Neuronal stem cell (in vitro differentiated cells): ENCODE results near the gene IL12RB1.
A peak's percentile ranks its signal among the peaks of the same experiment; 100 is the strongest.

Experiments
- DNase-seq: peaks from one replicate; pipeline ENCODE4 v3.0.0-alpha.2; 2013; ENCODE audit warnings: low spot score
- H2AFZ ChIP-seq: one replicate; pipeline ENCODE4 v1.6.1; 2013; ENCODE audit warnings: mild to moderate bottlenecking, low read length, inconsistent platforms
- H2AK5ac ChIP-seq: 2 replicates; pipeline ENCODE4 v1.6.1; 2013; ENCODE audit warnings: low read depth, mild to moderate bottlenecking, inconsistent platforms, low read length, moderate library complexity, mixed read lengths
- H2BK120ac ChIP-seq: 2 replicates; pipeline ENCODE4 v1.6.1; 2013; ENCODE audit warnings: low read depth, mild to moderate bottlenecking, inconsistent platforms, low read length, moderate library complexity, mixed read lengths
- H2BK12ac ChIP-seq: one replicate; pipeline ENCODE4 v1.6.1; 2013; ENCODE audit warnings: low read length, inconsistent platforms
- H2BK15ac ChIP-seq: 2 replicates; pipeline ENCODE4 v1.6.1; 2013; ENCODE audit warnings: mild to moderate bottlenecking, low read length, inconsistent platforms, mixed read lengths
- H2BK5ac ChIP-seq: one replicate; pipeline ENCODE4 v1.6.1; 2013; ENCODE audit warnings: inconsistent platforms, mild to moderate bottlenecking, low read length, moderate library complexity
- H3K14ac ChIP-seq: one replicate; pipeline ENCODE4 v1.6.1; 2013; ENCODE audit warnings: low read length, inconsistent platforms
- H3K18ac ChIP-seq: 2 replicates; pipeline ENCODE4 v1.6.1; 2013; ENCODE audit warnings: low read length, inconsistent platforms
- H3K23ac ChIP-seq: 2 replicates; pipeline ENCODE4 v1.6.1; 2013; ENCODE audit warnings: low read depth, mild to moderate bottlenecking, mixed read lengths, low read length, inconsistent platforms; ENCODE audit not compliant: poor library complexity
- H3K27ac ChIP-seq: replicated peaks from 3 replicates; pipeline ENCODE4 v1.5.1; 2013; ENCODE audit warnings: low read length, inconsistent platforms
- H3K27me3 ChIP-seq, 3 experiments: 2 replicates each; pipeline ENCODE4 v1.6.1; 2013; ENCODE audit warnings: low read length in 3 of 3, mild to moderate bottlenecking in 2 of 3, inconsistent platforms in 1 of 3, low read depth in 1 of 3, mixed read lengths in 1 of 3, moderate library complexity in 1 of 3; ENCODE audit not compliant: control insufficient read depth in 3 of 3, insufficient read depth in 3 of 3
- H3K36me3 ChIP-seq, 2 donors: replicated peaks in 1 of 2; 2 replicates each; pipeline ENCODE4 v1.6.1; 2013; ENCODE audit warnings: low read length in 2 of 2; ENCODE audit not compliant: control insufficient read depth in 2 of 2, insufficient read depth in 2 of 2
- H3K4ac ChIP-seq: 2 replicates; pipeline ENCODE4 v1.6.1; 2013; ENCODE audit warnings: inconsistent platforms, mild to moderate bottlenecking, low read length, moderate library complexity
- H3K4me1 ChIP-seq, 2 donors: 1 replicate in 1 of 2; 2 replicates in 1 of 2; pipeline ENCODE4 v1.6.1; 2013; ENCODE audit warnings: low read length in 2 of 2, low read depth in 1 of 2; ENCODE audit not compliant: control insufficient read depth in 2 of 2, insufficient read depth in 1 of 2
- H3K4me2 ChIP-seq: one replicate; pipeline ENCODE4 v1.6.1; 2013; ENCODE audit warnings: mild to moderate bottlenecking, low read length, inconsistent platforms; ENCODE audit not compliant: insufficient read depth, poor library complexity, severe bottlenecking
- H3K4me3 ChIP-seq, 2 donors: 2 replicates each; pipeline ENCODE4 v1.5.1; 2013; ENCODE audit warnings: low read length in 2 of 2, mild to moderate bottlenecking in 2 of 2, inconsistent platforms in 1 of 2, moderate library complexity in 1 of 2
- H3K79me1 ChIP-seq: one replicate; pipeline ENCODE4 v1.6.1; 2013; ENCODE audit warnings: low read depth, mild to moderate bottlenecking, inconsistent platforms, low read length, moderate library complexity
- H3K9ac ChIP-seq: one replicate; pipeline ENCODE4 v1.6.1; 2013; ENCODE audit warnings: mild to moderate bottlenecking, low read depth, low read length, inconsistent platforms; ENCODE audit not compliant: poor library complexity
- H3K9me3 ChIP-seq, 2 donors: replicated peaks in 1 of 2; 2 replicates each; pipeline versions ENCODE3 to v1.6.1; 2013; ENCODE audit warnings: low read length in 2 of 2, mild to moderate bottlenecking in 2 of 2, inconsistent platforms in 1 of 2, low read depth in 1 of 2, mixed read lengths in 1 of 2, moderate library complexity in 1 of 2; ENCODE audit not compliant: control insufficient read depth in 2 of 2, insufficient read depth in 1 of 2
- H4K8ac ChIP-seq: one replicate; pipeline ENCODE4 v1.6.1; 2013; ENCODE audit warnings: low read depth, mild to moderate bottlenecking, inconsistent platforms, low read length, moderate library complexity
- H4K91ac ChIP-seq: one replicate; pipeline ENCODE4 v1.6.1; 2013; ENCODE audit warnings: low read length, low read depth, mild to moderate bottlenecking, inconsistent platforms; ENCODE audit not compliant: poor library complexity
- WGBS, 2 donors: extraction: QIAGEN DNeasy Blood & Tissue Kit; methylation state at CpG; one replicate each; pipeline ENCODE4 v1.1.7; 2013; ENCODE audit warnings: missing lambda C conversion rate in 2 of 2, mixed read lengths in 1 of 2; ENCODE audit not compliant: insufficient read length in 2 of 2, insufficient replicate concordance in 1 of 2; ENCODE audit errors: extremely low coverage in 2 of 2; 5-methylcytosine and 5-hydroxymethylcytosine counted together

IL12RB1 gene

GRCh38 chr19:18120127-18120526 is 33.4 kb upstream of the IL12RB1 start:
- H3K4me3 ChIP-seq: no peak overlapping the region
- no peak overlapping the region for H2BK5ac ChIP-seq
- no peak overlapping the region for H3K23ac ChIP-seq
- no peak overlapping the region for H2AFZ ChIP-seq
- H2AK5ac ChIP-seq: no peak overlapping the region
- peaks cover 12% of the 10 kb centered on the region in 2 donors for H3K4me1 ChIP-seq
- no peak overlapping the region for H3K18ac ChIP-seq
- H3K36me3 ChIP-seq: peaks cover 9 to 25% of the 10 kb centered on the region in 2 donors
- no peaks in the 10 kb centered on the region for H3K9me3 ChIP-seq
- no peak overlapping the region for H2BK12ac ChIP-seq
- no peaks in the 10 kb centered on the region for H3K27me3 ChIP-seq
- H4K91ac ChIP-seq: no peak overlapping the region
- H4K8ac ChIP-seq: no peak overlapping the region
- WGBS, 2 donors: no CpG with 5 or more reads among the region's 1 CpG
- H3K9ac ChIP-seq: no peak overlapping the region
- no peak overlapping the region for H2BK120ac ChIP-seq
- no peak for DNase-seq
- H3K79me1 ChIP-seq: peaks cover 6% of the 10 kb centered on the region
- no peak overlapping the region for H3K14ac ChIP-seq
- no peak overlapping the region for H3K4me2 ChIP-seq
- no peak overlapping the region for H3K27ac ChIP-seq
- no peak overlapping the region for H2BK15ac ChIP-seq
- no peak overlapping the region for H3K4ac ChIP-seq

GRCh38 chr19:18119717-18120105 is 33.0 kb upstream of the IL12RB1 start:
- no peak overlapping the region for H2BK12ac ChIP-seq
- no peak overlapping the region for H3K23ac ChIP-seq
- H3K4ac ChIP-seq: no peak overlapping the region
- no peak overlapping the region for H4K91ac ChIP-seq
- no CpG with 5 or more reads among the region's 14 CpGs for WGBS, 2 donors
- H3K27me3 ChIP-seq: no peaks in the 10 kb centered on the region
- no peak overlapping the region for H3K14ac ChIP-seq
- no peak overlapping the region for H2AK5ac ChIP-seq
- H3K79me1 ChIP-seq: peaks cover 6% of the 10 kb centered on the region
- peaks cover 9 to 23% of the 10 kb centered on the region in 2 donors for H3K36me3 ChIP-seq
- H2BK5ac ChIP-seq: peak overlapping the region; percentile 16
- no peak overlapping the region for H4K8ac ChIP-seq
- peak overlapping the region; percentile 13 for H3K18ac ChIP-seq
- H3K4me2 ChIP-seq: no peak overlapping the region
- no peak overlapping the region for H2BK15ac ChIP-seq
- H3K9ac ChIP-seq: no peak overlapping the region
- H3K4me3 ChIP-seq: no peak overlapping the region
- H2BK120ac ChIP-seq: no peak overlapping the region
- H3K4me1 ChIP-seq: peaks cover 12% of the 10 kb centered on the region in 2 donors
- no peak overlapping the region for H2AFZ ChIP-seq
- no peak for DNase-seq
- no peaks in the 10 kb centered on the region for H3K9me3 ChIP-seq
- H3K27ac ChIP-seq: no peak overlapping the region

DNA sequence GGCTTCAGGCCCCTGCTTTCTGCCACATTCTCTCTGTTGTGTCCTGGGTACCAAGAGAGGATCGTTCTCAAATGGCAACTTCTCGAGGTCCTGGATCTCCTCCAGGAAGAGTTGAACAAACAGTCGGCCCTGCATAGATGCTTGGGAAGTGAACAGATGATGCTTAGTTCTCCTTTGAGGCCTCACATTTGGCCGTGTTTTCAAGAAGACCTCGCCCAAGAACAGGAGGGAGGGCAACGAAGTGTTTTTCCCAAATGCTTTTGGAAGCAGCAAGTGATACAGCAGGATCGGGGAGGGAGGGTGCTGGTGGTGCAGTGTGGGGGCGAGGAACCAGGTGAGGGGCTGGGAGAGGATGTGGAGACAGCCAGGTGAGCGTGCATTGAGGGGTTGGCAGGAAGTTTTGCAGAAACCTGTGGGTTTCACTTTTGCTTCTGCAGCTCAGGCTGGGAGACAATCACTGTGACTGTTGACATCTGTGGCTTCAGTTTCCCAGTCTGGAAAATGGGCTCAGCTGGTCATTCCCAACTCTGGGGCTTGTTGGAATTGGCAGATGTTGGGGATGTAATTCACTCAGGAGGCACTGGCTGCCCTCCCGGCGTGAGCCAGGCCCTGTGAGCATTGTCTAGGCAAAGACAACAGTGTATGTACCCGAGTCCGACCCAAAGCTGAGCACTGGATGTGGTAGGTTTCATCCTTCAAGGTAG is 32.4 kb upstream of the IL12RB1 start:
- Histone ChIP-seq H2AFZ (no peak overlapping the region), H3K79me1 (peaks cover 6% of the 10 kb centered on the region), H3K18ac (no peak overlapping the region), H2BK5ac (peak overlapping the region; percentile 16), H3K4me2 (no peak overlapping the region), H3K4ac (no peak overlapping the region), H3K9ac (no peak overlapping the region), H3K36me3 (peaks cover 8 to 18% of the 10 kb centered on the region in 2 donors), H3K4me1 (peaks cover 12% of the 10 kb centered on the region in 2 donors), H2AK5ac (peak overlapping the region; percentile 14), H4K8ac (no peak overlapping the region), H2BK120ac (no peak overlapping the region), H2BK15ac (no peak overlapping the region), H3K14ac (no peak overlapping the region), H3K27me3 (no peaks in the 10 kb centered on the region), H2BK12ac (no peak overlapping the region), H3K27ac (no peak overlapping the region), H3K23ac (no peak overlapping the region), H3K4me3 (peak overlapping the region in 1 of 2 donors; percentile 78), H4K91ac (no peak overlapping the region), H3K9me3 (no peaks in the 10 kb centered on the region)
- no peak for DNase-seq
- WGBS, 2 donors: no CpG with 5 or more reads among the region's 13 CpGs

DNA sequence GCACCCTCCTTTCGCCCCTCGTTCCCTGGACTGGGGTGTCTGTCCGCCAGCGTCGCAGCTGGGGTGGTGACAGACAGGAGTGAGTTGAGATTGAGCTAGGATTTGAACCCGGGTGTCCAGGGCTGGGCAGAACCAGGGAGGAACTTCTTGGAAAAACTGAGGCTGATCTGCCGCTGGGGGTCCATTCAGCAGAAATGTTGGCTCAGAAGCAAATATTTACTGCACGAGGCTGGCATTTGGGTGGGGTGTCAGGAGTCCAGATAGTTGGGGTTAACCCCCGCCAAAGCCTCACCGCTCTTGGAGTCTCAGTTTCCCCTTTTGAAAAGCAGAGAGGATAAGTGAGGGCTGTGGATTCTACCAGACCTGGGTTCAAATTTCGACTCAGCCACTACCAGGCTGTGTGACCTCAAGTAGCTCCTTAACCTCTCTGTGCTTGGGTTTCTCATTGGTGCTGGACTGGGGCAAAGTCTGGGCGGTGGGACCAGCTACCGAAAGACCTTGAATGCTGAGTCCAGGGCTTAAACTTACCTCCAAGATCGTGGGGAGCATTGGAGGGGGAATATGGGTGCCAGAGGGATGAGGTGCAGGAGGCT is 31.8 kb upstream of the IL12RB1 start:
- peak overlapping the region; percentile 97 for H2AFZ ChIP-seq
- no peaks in the 10 kb centered on the region for H3K27me3 ChIP-seq
- no peak overlapping the region for H4K91ac ChIP-seq
- no peak overlapping the region for H2BK5ac ChIP-seq
- H3K9ac ChIP-seq: peak overlapping the region; percentile 92
- peak overlapping the region; percentile 99 for H3K18ac ChIP-seq
- peak overlapping the region; percentile 78 to 87 for H3K4me3 ChIP-seq
- H2BK120ac ChIP-seq: peak overlapping the region; percentile 16
- no peak overlapping the region for H3K4ac ChIP-seq
- no peak for DNase-seq
- peak overlapping the region; percentile 23 for H2AK5ac ChIP-seq
- peak overlapping the region; percentile 94 for H3K4me2 ChIP-seq
- H3K14ac ChIP-seq: no peak overlapping the region
- peaks cover 12% of the 10 kb centered on the region in 2 donors for H3K4me1 ChIP-seq
- H3K27ac ChIP-seq: no peak overlapping the region
- WGBS, 2 donors: no CpG with 5 or more reads among the region's 14 CpGs
- no peaks in the 10 kb centered on the region for H3K9me3 ChIP-seq
- H3K79me1 ChIP-seq: peaks cover 6% of the 10 kb centered on the region
- H3K23ac ChIP-seq: no peak overlapping the region
- H3K36me3 ChIP-seq: peaks cover 4 to 12% of the 10 kb centered on the region in 2 donors
- peak overlapping the region; percentile 35 for H2BK15ac ChIP-seq
- no peak overlapping the region for H2BK12ac ChIP-seq
- H4K8ac ChIP-seq: no peak overlapping the region
